Stimulated activated CD4-positive, alpha-beta T cell treated with anti-CD3 and anti-CD28 coated beads, Interleukin-4, amount 100 ng/mL, for 48 hours (primary cell): ENCODE measurements around the gene RASSF6.
A peak's percentile ranks its signal among the peaks of the same experiment; 100 is the strongest.
"Not testable (repeated sequence)": the region's sequence is repeated elsewhere in the genome, so short reads cannot be mapped to it uniquely, and the experiment has no call there.

Experiments used
- DNase-seq, 2 donors: peaks; one replicate each; pipeline ENCODE4 v3.0.0-alpha.2; 2020; ENCODE audit warnings: low read depth in 2 of 2

Gene RASSF6

GRCh38 chr4:73620115-73620792, at the start of gene RASSF6:
Gene RASSF6, minus strand, starts transcription at chr4:73620436. Its CDS starts 8,641 bp downstream, at chr4:73611795.
- peak; percentile 5 to 8 for DNase-seq

GRCh38 chr4:73669410-73670183, 49.4 kb upstream of the RASSF6 start:
- DNase-seq, result no peak

GRCh38 chr4:73668782-73669201, 48.6 kb upstream of the RASSF6 start:
- DNase-seq, result no peak

- not testable (repeated sequence) for DNase-seq
Observed at GRCh38 chr4:73665924-73666323, 45.7 kb upstream of the RASSF6 start.

GRCh38 chr4:73664470-73664869, 44.2 kb upstream of the RASSF6 start:
- DNase-seq, result no peak

- DNase-seq, result no peak
Observed at GRCh38 chr4:73663576-73663975, 43.3 kb upstream of the RASSF6 start.

GRCh38 chr4:73662709-73663546, 42.7 kb upstream of the RASSF6 start:
- no peak for DNase-seq

GRCh38 chr4:73661646-73662119, 41.4 kb upstream of the RASSF6 start:
- no peak for DNase-seq

- DNase-seq, result no peak
Observed at GRCh38 chr4:73660808-73661207, 40.6 kb upstream of the RASSF6 start.

- no peak for DNase-seq
Observed at GRCh38 chr4:73653695-73654106, 33.5 kb upstream of the RASSF6 start.

- no peak for DNase-seq
Observed at GRCh38 chr4:73650250-73650649, 30.0 kb upstream of the RASSF6 start.

GRCh38 chr4:73648478-73648877, 28.2 kb upstream of the RASSF6 start:
- no peak for DNase-seq

GRCh38 chr4:73646117-73646516, 25.9 kb upstream of the RASSF6 start:
- DNase-seq, result no peak

- DNase-seq, result no peak
Observed at GRCh38 chr4:73631565-73632226, 11.5 kb upstream of the RASSF6 start.

- DNase-seq, result not testable (repeated sequence)
Observed at GRCh38 chr4:73628834-73629233, 8.6 kb upstream of the RASSF6 start.

- DNase-seq, result no peak
Observed at GRCh38 chr4:73621357-73621756, 1.1 kb upstream of the RASSF6 start.

GRCh38 chr4:73619346-73619745, 890 bp downstream of the RASSF6 start:
- no peak for DNase-seq

- DNase-seq, result no peak
Observed at GRCh38 chr4:73617256-73617655, 3.0 kb downstream of the RASSF6 start.

GRCh38 chr4:73615613-73616012, 4.6 kb downstream of the RASSF6 start:
- DNase-seq, result no peak

GRCh38 chr4:73614311-73614867, 5.8 kb downstream of the RASSF6 start:
- no peak for DNase-seq

- no peak for DNase-seq
Observed at GRCh38 chr4:73613130-73613529, 7.1 kb downstream of the RASSF6 start.
